ENCODE results near the gene HOXB8. TPM values are rescaled to one million over a fixed set of nuclear protein-coding genes. Genes with fewer than 3 reads are reported as not detected.

HOXB8 gene
- total RNA-seq, 1 experiment from 2014 or later = 0.47 TPM

- no peak for DNase-seq (ENCODE audit: low read depth)
- in situ Hi-C loops (cut with HindIII; ENCODE audit: low pct_unique_long_range_greater_than_20kb, low sequenced_read_pairs) = no loop called here
Measured at GRCh38 chr17:48591255-48592056, 23.6 kb downstream of the HOXB8 start.

GRCh38 chr17:48590607-48591161 is 24.4 kb downstream of the HOXB8 start:
- in situ Hi-C loops (cut with HindIII; ENCODE audit: low pct_unique_long_range_greater_than_20kb, low sequenced_read_pairs) = no loop called here

GRCh38 chr17:48589831-48590606 is 25.1 kb downstream of the HOXB8 start, which contains the start of gene HOXB3:
Gene HOXB3 (minus strand): TSS chr17:48590241. CDS start chr17:48552474, 37,767 bp downstream.
- in situ Hi-C loops (cut with HindIII; ENCODE audit: low pct_unique_long_range_greater_than_20kb, low sequenced_read_pairs) = no loop called here
- no peak for DNase-seq (ENCODE audit: low read depth)

More at GRCh38 chr17:48590607-48591161, 24.4 kb downstream of the HOXB8 start:
- DNase-seq (ENCODE audit: low read depth) = no peak

- in situ Hi-C loops (cut with HindIII; ENCODE audit: low pct_unique_long_range_greater_than_20kb, low sequenced_read_pairs) = no loop called here
- DNase-seq (ENCODE audit: low read depth) = no peak
Measured at GRCh38 chr17:48589060-48589830, 25.8 kb downstream of the HOXB8 start.

- DNase-seq (ENCODE audit: low read depth) = no peak
- in situ Hi-C loops (cut with HindIII; ENCODE audit: low pct_unique_long_range_greater_than_20kb, low sequenced_read_pairs) = no loop called here
Measured at GRCh38 chr17:48588528-48588927, 26.6 kb downstream of the HOXB8 start.

- no peak for DNase-seq (ENCODE audit: low read depth)
- in situ Hi-C loops (cut with HindIII; ENCODE audit: low pct_unique_long_range_greater_than_20kb, low sequenced_read_pairs) = no loop called here
Measured at GRCh38 chr17:48588074-48588415, 27.0 kb downstream of the HOXB8 start.

GRCh38 chr17:48587276-48588073 is 27.6 kb downstream of the HOXB8 start:
- DNase-seq (ENCODE audit: low read depth) = no peak
- in situ Hi-C loops (cut with HindIII; ENCODE audit: low pct_unique_long_range_greater_than_20kb, low sequenced_read_pairs) = no loop called here

- DNase-seq (ENCODE audit: low read depth) = no peak
- in situ Hi-C loops (cut with HindIII; ENCODE audit: low pct_unique_long_range_greater_than_20kb, low sequenced_read_pairs) = no loop called here
Measured at GRCh38 chr17:48586355-48587258, 28.5 kb downstream of the HOXB8 start.

- in situ Hi-C loops (cut with HindIII; ENCODE audit: low pct_unique_long_range_greater_than_20kb, low sequenced_read_pairs) = no loop called here
- DNase-seq (ENCODE audit: low read depth) = no peak
Measured at GRCh38 chr17:48584223-48584741, 30.8 kb downstream of the HOXB8 start.

GRCh38 chr17:48583708-48584222 is 31.3 kb downstream of the HOXB8 start:
- in situ Hi-C loops (cut with HindIII; ENCODE audit: low pct_unique_long_range_greater_than_20kb, low sequenced_read_pairs) = no loop called here
- DNase-seq (ENCODE audit: low read depth) = no peak

GRCh38 chr17:48582750-48583069 is 32.4 kb downstream of the HOXB8 start:
- no peak for DNase-seq (ENCODE audit: low read depth)
- in situ Hi-C loops (cut with HindIII; ENCODE audit: low pct_unique_long_range_greater_than_20kb, low sequenced_read_pairs) = no loop called here

- in situ Hi-C loops (cut with HindIII; ENCODE audit: low pct_unique_long_range_greater_than_20kb, low sequenced_read_pairs) = no loop called here
Measured at GRCh38 chr17:48579760-48580554, 35.1 kb downstream of the HOXB8 start.

GRCh38 chr17:48579471-48579759 is 35.7 kb downstream of the HOXB8 start:
- in situ Hi-C loops (cut with HindIII; ENCODE audit: low pct_unique_long_range_greater_than_20kb, low sequenced_read_pairs) = no loop called here
- no peak for DNase-seq (ENCODE audit: low read depth)

More at GRCh38 chr17:48579760-48580554, 35.1 kb downstream of the HOXB8 start:
- no peak for DNase-seq (ENCODE audit: low read depth)

GRCh38 chr17:48578616-48579470 is 36.2 kb downstream of the HOXB8 start:
- in situ Hi-C loops (cut with HindIII; ENCODE audit: low pct_unique_long_range_greater_than_20kb, low sequenced_read_pairs) = no loop called here
- no peak for DNase-seq (ENCODE audit: low read depth)

- DNase-seq (ENCODE audit: low read depth) = peak; percentile 61
- in situ Hi-C loops (cut with HindIII; ENCODE audit: low pct_unique_long_range_greater_than_20kb, low sequenced_read_pairs) = no loop called here
Measured at GRCh38 chr17:48577946-48578615, 37.0 kb downstream of the HOXB8 start, which contains the start of gene HOXB4. Gene HOXB4 (minus strand): TSS chr17:48578350. CDS start chr17:48578319, 31 bp downstream.

Measured in Caki2 (cell line).